Medulla oblongata (tissue), 1 donor: ENCODE data around the gene CDK14.

Source experiments
- DNase-seq: peaks from one replicate; pipeline ENCODE4 v3.0.0-alpha.2; 2015; ENCODE audit errors: extremely low spot score

CDK14 gene

GRCh38 chr7:90946730-90947501 is 350.8 kb downstream of the CDK14 start:
- DNase-seq, result no peak

GRCh38 chr7:90948085-90948484 is 352.0 kb downstream of the CDK14 start:
- DNase-seq, result no peak

- no peak for DNase-seq
These were observed 355.1 kb downstream of the CDK14 start for GRCh38 chr7:90951229-90951628.

- peak; percentile 52 for DNase-seq
These were observed 356.1 kb downstream of the CDK14 start for GRCh38 chr7:90951986-90952954.

GRCh38 chr7:90955641-90956207 is 359.6 kb downstream of the CDK14 start:
- DNase-seq, result no peak

- no peak for DNase-seq
These were observed 361.8 kb downstream of the CDK14 start for GRCh38 chr7:90957883-90958282.

GRCh38 chr7:90958647-90959046 is 362.5 kb downstream of the CDK14 start:
- DNase-seq, result peak; percentile 14

GRCh38 chr7:90961037-90961725 is 365.1 kb downstream of the CDK14 start:
- DNase-seq, result no peak

- DNase-seq, result no peak
These were observed 369.1 kb downstream of the CDK14 start for GRCh38 chr7:90965211-90965610.

- no peak for DNase-seq
These were observed 370.2 kb downstream of the CDK14 start for GRCh38 chr7:90966346-90966745.

GRCh38 chr7:90968871-90969270 is 372.8 kb downstream of the CDK14 start:
- no peak for DNase-seq

GRCh38 chr7:90972906-90973550 is 376.9 kb downstream of the CDK14 start:
- DNase-seq, result no peak

- no peak for DNase-seq
These were observed 380.9 kb downstream of the CDK14 start for GRCh38 chr7:90977056-90977455.

GRCh38 chr7:90980545-90980944 is 384.4 kb downstream of the CDK14 start:
- no peak for DNase-seq

GRCh38 chr7:90982228-90982627 is 386.1 kb downstream of the CDK14 start:
- no peak for DNase-seq

- DNase-seq, result no peak
These were observed 388.6 kb downstream of the CDK14 start for GRCh38 chr7:90984692-90985091.

GRCh38 chr7:90988516-90988915 is 392.4 kb downstream of the CDK14 start:
- DNase-seq, result no peak

GRCh38 chr7:90988996-90989765 is 393.1 kb downstream of the CDK14 start:
- DNase-seq, result no peak

GRCh38 chr7:90994121-90994520 is 398.0 kb downstream of the CDK14 start:
- DNase-seq, result no peak

GRCh38 chr7:90994601-90995000 is 398.5 kb downstream of the CDK14 start:
- no peak for DNase-seq

- no peak for DNase-seq
These were observed 399.9 kb downstream of the CDK14 start for GRCh38 chr7:90995996-90996395.
